K562 (cell line): ENCODE data around the gene GAB2. TPM values are rescaled to one million over a fixed set of nuclear protein-coding genes. Genes with fewer than 3 reads are reported as not detected.

Experiments used
- CBFA2T3 ChIP-seq: fragments of 450-650 bp; IDR thresholded peaks from 2 replicates; pipeline ENCODE4 v1.6.1; 2017
- CBX1 ChIP-seq: sonication (generic); IDR thresholded peaks from 2 replicates; pipeline ENCODE4 v1.6.1; 2016; ENCODE audit warnings: antibody characterized with exemption, low read depth, mild to moderate bottlenecking
- CTCF ChIP-seq, 3 experiments: IDR thresholded peaks in 2 of 3; conservative IDR thresholded peaks in 1 of 3; 2 replicates each; pipeline ENCODE4 v1.5.1; 2011 to 2012; ENCODE audit warnings: low read length in 3 of 3, mild to moderate bottlenecking in 3 of 3, control low read depth in 2 of 3, improper control_type of control experiment in 1 of 3, inconsistent platforms in 1 of 3, low read depth in 1 of 3, mixed read lengths in 1 of 3, moderate library complexity in 1 of 3; ENCODE audit not compliant: insufficient read depth in 2 of 3
- FOXM1 ChIP-seq, 2 experiments: fragments of 450-650 bp in 1 of 2; sonication (generic) in 1 of 2; formaldehyde crosslinking in 1 of 2; IDR thresholded peaks; 2 replicates each; pipeline versions ENCODE4 v1.6.1 to v1.9.0; 2017 to 2022; ENCODE audit warnings: low read depth in 2 of 2, mild to moderate bottlenecking in 2 of 2, missing genetic modification reagents in 1 of 2, moderate library complexity in 1 of 2
- KDM4B ChIP-seq, 2 experiments: fragments of 450-650 bp in 1 of 2; sonication (generic) in 1 of 2; IDR thresholded peaks; 2 replicates each; pipeline ENCODE4 v1.6.1; 2016 to 2017; ENCODE audit warnings: borderline replicate concordance in 2 of 2, antibody characterized with exemption in 1 of 2, low read depth in 1 of 2, mild to moderate bottlenecking in 1 of 2
- MEIS2 ChIP-seq: fragments of 450-650 bp; IDR thresholded peaks from 2 replicates; pipeline ENCODE4 v1.6.1; 2014; ENCODE audit warnings: mild to moderate bottlenecking; ENCODE audit not compliant: partially characterized antibody
- NFE2 ChIP-seq: IDR thresholded peaks from 2 replicates; pipeline ENCODE4 v1.6.1; 2014; ENCODE audit warnings: antibody characterized with exemption, low read depth
- NR2C2 ChIP-seq, 2 experiments: fragments of 200-800 bp in 1 of 2; sonication (Bioruptor generic) in 1 of 2; sonication (generic) in 1 of 2; formaldehyde crosslinking in 1 of 2; IDR thresholded peaks; 2 replicates each; pipeline versions ENCODE4 v1.6.1 to v1.8.0; 2016 to 2022; ENCODE audit warnings: mild to moderate bottlenecking in 1 of 2, missing compliant biosample characterization in 1 of 2, missing genetic modification characterization in 1 of 2, missing genetic modification reagents in 1 of 2
- NRF1 ChIP-seq, 2 experiments: fragments of 450-650 bp; IDR thresholded peaks in 1 of 2; conservative IDR thresholded peaks in 1 of 2; 2 replicates each; pipeline ENCODE4 v1.6.1; 2014; ENCODE audit warnings: mild to moderate bottlenecking in 2 of 2
- PURB ChIP-seq: sonication (generic); formaldehyde crosslinking; IDR thresholded peaks from 2 replicates; pipeline ENCODE4 v1.9.0; 2021; ENCODE audit warnings: low read depth, mild to moderate bottlenecking, missing genetic modification reagents
- RBM14 ChIP-seq: fragments of 200-400 bp; formaldehyde crosslinking; IDR thresholded peaks from 2 replicates; pipeline ENCODE4 v1.6.1; 2018; ENCODE audit warnings: low read depth, mild to moderate bottlenecking, low read length, moderate library complexity, borderline replicate concordance; ENCODE audit not compliant: insufficient read depth
- RBM17 ChIP-seq: fragments of 200-400 bp; formaldehyde crosslinking; IDR thresholded peaks from 2 replicates; pipeline ENCODE4 v1.6.1; 2017; ENCODE audit warnings: low read depth, mild to moderate bottlenecking, low read length, borderline replicate concordance
- SREBF1 ChIP-seq: fragments of 150-350 bp; IDR thresholded peaks from 2 replicates; pipeline ENCODE4 v1.6.1; 2014; ENCODE audit warnings: antibody characterized with exemption, low read depth, low read length, borderline replicate concordance
- STAT5A ChIP-seq: IDR thresholded peaks from 2 replicates; pipeline ENCODE4 v1.6.1; 2012; ENCODE audit warnings: low read length, inconsistent platforms, borderline replicate concordance
- TCFL5 ChIP-seq: fragments of 250-450 bp; sonication (Bioruptor Pico); conservative IDR thresholded peaks from 2 replicates; pipeline ENCODE4 v1.6.1; 2021; ENCODE audit warnings: mild to moderate bottlenecking, moderate library complexity, matching md5 sums
- TFAM ChIP-seq: fragments of 250-450 bp; sonication (Bioruptor Pico); conservative IDR thresholded peaks from 2 replicates; pipeline ENCODE4 v1.5.0; 2021; ENCODE audit warnings: mild to moderate bottlenecking, moderate library complexity
- TFAP4 ChIP-seq: sonication (generic); formaldehyde crosslinking; IDR thresholded peaks from 2 replicates; pipeline ENCODE4 v1.8.0; 2022; ENCODE audit warnings: missing genetic modification reagents, mild to moderate bottlenecking, moderate library complexity, borderline replicate concordance
- ZBTB43 ChIP-seq: sonication (generic); formaldehyde crosslinking; IDR thresholded peaks from 2 replicates; pipeline ENCODE4 v1.8.0; 2023; ENCODE audit warnings: mild to moderate bottlenecking, missing genetic modification reagents
- ZNF274 ChIP-seq: IDR thresholded peaks from 2 replicates; pipeline ENCODE4 v1.6.1; 2011; ENCODE audit warnings: low read depth, mild to moderate bottlenecking, low read length, moderate library complexity, borderline replicate concordance
- ZNF354B ChIP-seq: fragments of 250-450 bp; sonication (Bioruptor Pico); IDR thresholded peaks from 2 replicates; pipeline ENCODE4 v1.4.0; 2020
- ZNF395 ChIP-seq: fragments of 200-800 bp; sonication (Bioruptor generic); IDR thresholded peaks from 2 replicates; pipeline ENCODE4 v1.6.1; 2017; ENCODE audit warnings: missing genetic modification characterization, missing compliant biosample characterization
- ZNF586 ChIP-seq: fragments of 450-650 bp; formaldehyde crosslinking; conservative IDR thresholded peaks from 2 replicates; pipeline ENCODE4 v1.4.0; 2020; ENCODE audit warnings: mild to moderate bottlenecking, moderate library complexity
- ZNF696 ChIP-seq: fragments of 250-450 bp; sonication (Bioruptor Pico); conservative IDR thresholded peaks from 2 replicates; pipeline ENCODE4 v1.4.0; 2020; ENCODE audit warnings: mild to moderate bottlenecking, moderate library complexity
- polyA plus RNA-seq, 8 experiments: library from polyadenylated mRNA; depleted of rRNA in 4 of 8; stranded (reverse) in 5 of 8; unstranded in 3 of 8; fragments of >200 nt; fragmentation: Nextera tagmentation in 2 of 8; fragmentation: Illumina TruSeq in 1 of 8; extraction: Ambion mirVana in 2 of 8; extraction: Trizol in 1 of 8; gene quantifications; 2 replicates each; pipeline versions ENCODE4 v1.2.1 to v1.2.3, GENCODE V29; 2011 to 2014; ENCODE audit warnings: inconsistent platforms in 1 of 8, missing spikeins in 1 of 8
- total RNA-seq, 7 experiments: library from RNA; depleted of rRNA in 6 of 7; stranded (reverse); fragments of >200 nt in 6 of 7; fragmentation: Illumina TruSeq in 2 of 7; extraction: Trizol in 2 of 7; gene quantifications; 2 replicates each; pipeline versions ENCODE4 v1.2.1 to v1.2.3, GENCODE V29; 2011 to 2021; ENCODE audit warnings: low replicate concordance in 1 of 7

GAB2 gene
- total and polyA plus RNA-seq, 9 of the 15 experiments (the other 6 are each of a cell fraction or from before 2014, with no cell fraction given): 2.3 to 35.2 (median 16.1) TPM

GRCh38 chr11:78192223-78192719 lies 225.3 kb downstream of the GAB2 start (continued):
- no peak for TF ChIP-seq CTCF (IDR thresholded peaks at IDR 0.05 in 2 of 3, conservative IDR thresholded peaks at IDR 0.05 in 1 of 3; ENCODE audit: insufficient read depth in 2 of 3, low read depth in 1 of 3, low read length in 3 of 3)
- no peak for TF ChIP-seq RBM14
- TF ChIP-seq TCFL5 (CRISPR knock-in tag): no peak
- TF ChIP-seq ZBTB43: no peak
- no peak for TF ChIP-seq ZNF395 (CRISPR knock-in tag)
- no peak for TF ChIP-seq PURB
- no peak for TF ChIP-seq NFE2
- TF ChIP-seq FOXM1 (IDR thresholded peaks at IDR 0.05; ENCODE audit: low read depth): no peak
- TF ChIP-seq FOXM1 (CRISPR knock-in tag; IDR thresholded peaks at IDR 0.05; ENCODE audit: low read depth): no peak
- TF ChIP-seq NRF1 (conservative IDR thresholded peaks at IDR 0.05 in 1 of 2, IDR thresholded peaks at IDR 0.05 in 1 of 2): peak; percentile 23 to 45; a peak in 2 of 4 replicates
- TF ChIP-seq TFAM (CRISPR knock-in tag): no peak
- peak in 1 of 2 experiments; percentile 56; a peak in 1 of 4 replicates for TF ChIP-seq KDM4B (IDR thresholded peaks at IDR 0.05; ENCODE audit: borderline replicate concordance in 2 of 2, low read depth in 1 of 2)
- no peak for TF ChIP-seq SREBF1
- peak; percentile 14 for TF ChIP-seq MEIS2
- no peak for TF ChIP-seq NR2C2 (CRISPR knock-in tag; IDR thresholded peaks at IDR 0.05)
- no peak for TF ChIP-seq NR2C2 (tag; IDR thresholded peaks at IDR 0.05)
- TF ChIP-seq CBFA2T3: 0 out of 2 replicates have a peak, but pooled peaks have one; percentile 10
- no peak for TF ChIP-seq STAT5A
- no peak for TF ChIP-seq RBM17
- TF ChIP-seq ZNF354B: no peak
- TF ChIP-seq ZNF696 (CRISPR knock-in tag): no peak
- TF ChIP-seq ZNF586: no peak
- TF ChIP-seq ZNF274: no peak
- TF ChIP-seq TFAP4: peak; percentile 88
- TF ChIP-seq CBX1: no peak
